NCI-H2107 treated with DMSO at 0.1 percent for 48 hours (cell line): ENCODE data around the gene GPI.
"Not testable (repeated sequence)": the region's sequence is repeated elsewhere in the genome, so short reads cannot be mapped to it uniquely, and the experiment has no call there.

Source experiments
- DNase-seq: peaks from one replicate; lab custom pipeline; 2025; ENCODE audit not compliant: unreplicated experiment; lab: John Stamatoyannopoulos, UW

Gene GPI

DNA sequence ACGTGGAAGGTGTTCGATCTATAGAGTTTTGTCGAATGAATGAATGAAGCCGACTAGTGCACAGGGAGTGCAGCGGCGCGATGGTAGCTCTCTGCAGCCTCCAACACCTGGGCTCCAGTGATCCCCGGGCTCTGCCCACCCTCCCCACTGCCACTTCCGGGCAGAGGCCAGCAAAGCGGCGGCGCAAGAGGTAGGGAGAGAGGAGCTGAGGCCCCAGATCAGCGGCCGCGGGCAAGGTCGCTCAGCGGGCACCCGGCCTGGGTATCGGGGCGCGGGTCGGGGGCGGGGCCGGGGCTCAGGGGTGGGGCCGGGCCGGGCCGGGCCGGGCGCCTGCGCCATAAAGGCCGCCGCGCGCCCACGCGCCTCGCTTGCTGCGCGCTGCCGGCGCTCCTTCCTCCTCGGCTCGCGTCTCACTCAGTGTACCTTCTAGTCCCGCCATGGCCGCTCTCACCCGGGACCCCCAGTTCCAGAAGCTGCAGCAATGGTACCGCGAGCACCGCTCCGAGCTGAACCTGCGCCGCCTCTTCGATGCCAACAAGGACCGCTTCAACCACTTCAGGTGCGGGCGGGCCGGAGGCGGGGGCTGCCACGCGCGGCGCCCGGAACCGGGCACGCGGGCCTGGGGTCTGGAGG is at the start of gene GPI:
TSS of gene GPI (plus strand) at position 367 of the 633 bp plus-strand sequence. CDS start at position 438, 71 bp downstream.
- peak; percentile 54 for DNase-seq

- DNase-seq = no peak
Measured at GRCh38 chr19:34316247-34316646, 48.7 kb upstream of the GPI start.

- DNase-seq = no peak
Measured at GRCh38 chr19:34316741-34317301, 48.2 kb upstream of the GPI start.

DNA sequence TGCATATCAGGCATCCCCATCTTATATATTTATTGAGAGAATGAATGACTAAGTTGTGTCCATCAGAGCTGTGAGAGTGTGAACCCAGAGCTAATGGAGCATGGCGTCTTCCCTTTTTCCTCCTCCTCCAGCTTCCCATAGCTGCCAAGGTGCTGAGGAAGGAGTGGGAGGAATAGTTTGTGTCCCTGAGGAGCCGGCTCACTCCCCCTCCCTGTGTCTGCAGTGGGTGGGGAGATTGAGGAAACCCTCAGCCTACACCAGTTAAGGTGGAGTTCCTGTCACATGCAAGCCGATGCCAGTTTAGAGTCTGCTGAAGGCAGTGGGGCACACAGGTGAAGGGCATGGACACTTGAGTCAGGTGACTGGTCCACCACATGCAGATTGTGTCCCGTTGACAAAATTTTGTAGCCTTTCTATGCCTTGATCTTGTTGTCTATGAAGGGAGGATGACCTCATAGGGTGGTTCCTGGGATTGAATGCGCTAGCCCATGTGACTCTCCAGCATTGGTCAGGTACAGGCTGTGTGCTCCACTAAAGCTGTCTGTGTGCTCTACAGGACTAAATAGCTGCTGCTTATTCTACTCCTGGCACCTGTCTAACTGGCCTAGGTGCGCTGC is 47.6 kb upstream of the GPI start:
- no peak for DNase-seq

- DNase-seq = no peak
Measured at GRCh38 chr19:34319230-34319585, 45.8 kb upstream of the GPI start.

GRCh38 chr19:34319785-34320184 is 45.2 kb upstream of the GPI start:
- DNase-seq = no peak

- DNase-seq = no peak
Measured at GRCh38 chr19:34320277-34320676, 44.7 kb upstream of the GPI start.

GRCh38 chr19:34321735-34322134 is 43.3 kb upstream of the GPI start:
- no peak for DNase-seq

DNA sequence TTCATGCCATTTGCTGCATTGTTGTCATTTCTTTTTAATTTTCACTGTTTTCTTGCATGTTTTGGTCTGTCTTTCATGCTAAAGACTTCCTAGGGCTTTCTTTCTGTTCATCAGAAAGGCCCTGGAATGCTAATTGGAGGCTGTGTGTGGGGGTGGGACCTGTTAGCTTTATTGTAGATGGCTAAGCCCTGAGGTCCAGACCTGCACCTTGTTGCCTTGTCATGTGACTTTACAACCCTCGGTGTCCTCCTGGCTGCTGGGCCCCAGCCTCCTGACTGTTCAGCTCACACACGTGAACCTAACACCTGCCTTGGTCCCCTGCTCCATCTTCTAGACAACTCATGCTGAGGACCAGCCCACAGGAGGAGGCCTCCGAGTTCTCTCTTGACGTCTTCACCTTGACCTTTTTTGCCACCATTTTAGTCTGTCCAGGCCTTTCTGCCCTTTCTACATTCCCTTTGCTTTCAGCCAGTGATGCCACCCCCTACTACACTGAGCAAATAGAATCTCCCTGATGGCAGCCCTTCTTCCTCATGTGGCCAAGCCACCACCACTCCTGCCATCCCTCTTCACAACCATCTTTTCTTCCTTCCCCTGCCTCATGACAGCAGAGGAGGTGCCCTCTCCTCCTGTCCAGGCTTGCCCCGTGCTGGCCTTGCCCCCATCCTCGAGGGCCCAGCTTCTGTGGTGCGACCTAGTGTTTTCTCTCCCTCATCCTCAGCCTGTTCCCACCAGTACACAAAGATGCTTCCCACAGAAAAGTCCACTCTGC is 41.4 kb upstream of the GPI start:
- DNase-seq = no peak

DNA sequence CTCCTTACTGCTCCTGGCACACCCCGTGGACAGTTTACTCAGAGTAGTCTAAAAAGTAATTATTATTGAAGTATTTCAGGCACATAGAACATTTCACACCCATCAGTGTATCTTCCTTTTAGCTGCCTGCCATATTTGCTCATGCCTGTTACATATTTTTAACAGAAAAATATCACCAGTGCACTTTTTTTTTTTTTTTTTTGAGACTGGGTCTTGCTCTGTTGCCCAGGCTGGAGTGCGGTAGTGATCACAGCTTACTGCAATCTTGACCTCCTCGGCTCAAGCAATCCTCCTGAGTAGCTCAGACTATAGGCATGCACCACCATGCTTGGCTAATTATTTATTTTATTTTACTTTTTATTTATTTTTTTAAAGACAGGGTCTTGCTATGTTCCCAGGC is 40.7 kb upstream of the GPI start:
- DNase-seq = no peak

DNA sequence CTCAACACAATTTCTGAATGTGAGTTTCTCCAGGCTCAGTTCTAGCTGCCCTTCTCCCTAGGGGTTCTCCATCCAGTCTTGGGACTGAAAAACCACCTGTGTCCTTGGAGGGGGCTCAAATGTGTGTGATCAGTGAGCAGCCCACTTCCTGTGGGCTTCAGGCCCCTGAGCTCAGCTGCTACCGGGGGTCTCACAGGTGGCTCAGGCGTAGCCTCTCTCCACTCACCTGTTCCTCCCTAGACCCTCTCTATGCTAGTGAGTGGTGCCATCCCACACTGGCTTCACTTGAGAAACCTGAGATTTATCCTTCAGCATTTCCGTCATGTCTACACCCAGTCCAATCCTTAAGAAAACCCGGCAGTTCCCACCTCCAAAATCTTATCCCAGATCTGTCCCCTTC is 39.8 kb upstream of the GPI start:
- no peak for DNase-seq

- DNase-seq = no peak
Measured at GRCh38 chr19:34325981-34326787, 38.8 kb upstream of the GPI start.

- no peak for DNase-seq
Measured at GRCh38 chr19:34327851-34328250, 37.1 kb upstream of the GPI start.

GRCh38 chr19:34328982-34329381 is 36.0 kb upstream of the GPI start:
- DNase-seq = no peak

DNA sequence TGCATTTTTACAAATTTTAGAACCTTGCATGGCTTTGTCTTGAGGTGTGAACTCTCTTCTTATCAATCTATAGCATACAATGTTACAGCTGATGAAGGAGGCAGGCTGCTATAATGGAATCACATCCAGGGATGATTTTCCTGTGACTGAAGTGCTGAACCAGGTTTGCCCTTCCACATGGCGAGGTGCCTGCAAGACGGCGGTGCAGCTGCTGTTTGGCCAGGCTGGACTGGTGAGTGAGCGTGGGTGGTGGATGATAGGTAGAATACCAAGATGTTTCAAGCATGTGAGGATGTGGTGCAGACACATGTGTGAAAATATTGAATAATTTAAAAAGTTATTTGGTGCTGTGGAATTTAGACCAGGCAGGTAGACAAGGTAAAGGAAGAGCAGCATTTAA is 34.9 kb upstream of the GPI start:
- DNase-seq = no peak

GRCh38 chr19:34330596-34330995 is 34.4 kb upstream of the GPI start:
- DNase-seq = not testable (repeated sequence)

- not testable (repeated sequence) for DNase-seq
Measured at GRCh38 chr19:34331596-34331995, 33.4 kb upstream of the GPI start.

- DNase-seq = no peak
Measured at GRCh38 chr19:34332027-34332760, 32.8 kb upstream of the GPI start.

DNA sequence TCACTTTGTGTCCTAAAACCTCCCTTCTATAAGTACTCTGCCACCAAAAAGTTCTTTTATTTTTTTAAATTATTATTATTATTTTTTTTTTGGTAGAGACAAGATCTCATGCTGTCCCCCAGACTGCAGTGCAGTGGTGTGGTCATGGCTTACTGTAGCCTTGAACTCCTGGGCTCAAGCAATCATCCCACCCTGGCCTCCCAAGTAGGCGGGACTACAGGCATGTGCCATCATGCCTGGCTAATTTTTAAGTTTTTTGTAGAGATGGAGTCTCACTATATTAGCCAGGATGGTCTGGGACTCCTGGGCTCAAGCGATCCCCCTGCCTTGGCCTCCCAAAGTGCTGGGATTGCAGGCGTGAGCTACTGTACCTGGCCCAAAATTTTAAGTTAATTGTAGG is 29.1 kb upstream of the GPI start:
- DNase-seq = no peak

GRCh38 chr19:34336781-34337271 is 28.2 kb upstream of the GPI start:
- peak; percentile 6 for DNase-seq
